K562 (cell line): ENCODE results near the gene NFATC3. TPM values are rescaled to one million over a fixed set of nuclear protein-coding genes. Genes with fewer than 3 reads are reported as not detected.

Experiments used
- BRCA1 ChIP-seq, 2 experiments: fragments of 450-650 bp in 1 of 2; sonication (generic) in 1 of 2; formaldehyde crosslinking in 1 of 2; IDR thresholded peaks; 2 replicates each; pipeline versions ENCODE4 v1.5.0 to v1.6.1; 2017 to 2020; ENCODE audit warnings: mild to moderate bottlenecking in 1 of 2, missing genetic modification reagents in 1 of 2
- DPF2 ChIP-seq: fragments of 450-650 bp; IDR thresholded peaks from 2 replicates; pipeline ENCODE4 v1.6.1; 2016
- GATA2 ChIP-seq: sonication (generic); formaldehyde crosslinking; IDR thresholded peaks from 2 replicates; pipeline ENCODE4 v1.4.0; 2020; ENCODE audit warnings: mild to moderate bottlenecking, missing genetic modification reagents
- GATAD2B ChIP-seq: fragments of 450-650 bp; IDR thresholded peaks from 2 replicates; pipeline ENCODE4 v1.6.1; 2017; ENCODE audit warnings: mild to moderate bottlenecking, borderline replicate concordance
- HMG20B ChIP-seq: fragments of 250-450 bp; sonication (Bioruptor Pico); IDR thresholded peaks from 2 replicates; pipeline ENCODE4 v1.5.0; 2021; ENCODE audit warnings: mild to moderate bottlenecking
- LEF1 ChIP-seq: fragments of 450-650 bp; IDR thresholded peaks from 2 replicates; pipeline ENCODE4 v1.6.1; 2016; ENCODE audit warnings: mild to moderate bottlenecking
- MAFF ChIP-seq: IDR thresholded peaks from 2 replicates; pipeline ENCODE4 v1.6.1; 2012; ENCODE audit warnings: low read length, improper control_type of control experiment
- MLLT1 ChIP-seq, 2 experiments: fragments of 450-650 bp; IDR thresholded peaks; 2 replicates each; pipeline ENCODE4 v1.6.1; 2016
- MYNN ChIP-seq, 2 experiments: sonication (generic); formaldehyde crosslinking in 1 of 2; IDR thresholded peaks; 2 replicates each; pipeline versions ENCODE4 v1.5.0 to v1.6.1; 2016 to 2020; ENCODE audit warnings: antibody characterized with exemption in 1 of 2, missing genetic modification reagents in 1 of 2
- NCOA4 ChIP-seq: fragments of 450-650 bp; IDR thresholded peaks from 2 replicates; pipeline ENCODE4 v1.6.1; 2018; ENCODE audit warnings: mild to moderate bottlenecking; ENCODE audit not compliant: partially characterized antibody
- NFE2 ChIP-seq: IDR thresholded peaks from 2 replicates; pipeline ENCODE4 v1.6.1; 2014; ENCODE audit warnings: antibody characterized with exemption, low read depth
- PML ChIP-seq: IDR thresholded peaks from 2 replicates; pipeline ENCODE4 v1.6.1; 2012; ENCODE audit warnings: low read length, inconsistent platforms
- POLR2AphosphoS5 ChIP-seq: IDR thresholded peaks from 2 replicates; pipeline ENCODE4 v1.6.1; 2011; ENCODE audit warnings: mild to moderate bottlenecking, low read depth, low read length, moderate library complexity; ENCODE audit not compliant: control insufficient read depth, insufficient read depth
- SLC30A9 ChIP-seq: fragments of 250-450 bp; sonication (Bioruptor Pico); IDR thresholded peaks from 2 replicates; pipeline ENCODE4 v1.8.0; 2022; ENCODE audit warnings: mild to moderate bottlenecking, moderate library complexity
- SMARCA5 ChIP-seq: fragments of 450-650 bp; IDR thresholded peaks from 2 replicates; pipeline ENCODE4 v1.6.1; 2016
- SREBF1 ChIP-seq: fragments of 150-350 bp; IDR thresholded peaks from 2 replicates; pipeline ENCODE4 v1.6.1; 2014; ENCODE audit warnings: antibody characterized with exemption, low read depth, low read length, borderline replicate concordance
- TCF3 ChIP-seq: sonication (generic); formaldehyde crosslinking; IDR thresholded peaks from 2 replicates; pipeline ENCODE4 v1.4.0; 2020; ENCODE audit warnings: mild to moderate bottlenecking, missing genetic modification reagents
- UBTF ChIP-seq, 2 experiments: IDR thresholded peaks; 2 replicates each; pipeline ENCODE4 v1.6.1; 2012; ENCODE audit warnings: improper control_type of control experiment in 2 of 2, low read depth in 2 of 2, low read length in 2 of 2, borderline replicate concordance in 1 of 2
- ZC3H8 ChIP-seq: fragments of 450-650 bp; IDR thresholded peaks from 2 replicates; pipeline ENCODE4 v1.6.1; 2017
- ZEB2 ChIP-seq: fragments of 450-650 bp; IDR thresholded peaks from 2 replicates; pipeline ENCODE4 v1.6.1; 2016
- ZFP30 ChIP-seq: fragments of 250-450 bp; sonication (Bioruptor Pico); IDR thresholded peaks from 2 replicates; pipeline ENCODE4 v1.8.0; 2022; ENCODE audit warnings: moderate library complexity, mild to moderate bottlenecking, inconsistent platforms, borderline replicate concordance
- ZFP36 ChIP-seq: fragments of 150-350 bp; IDR thresholded peaks from 2 replicates; pipeline ENCODE4 v1.6.1; 2018; ENCODE audit warnings: low read length, low read depth; ENCODE audit not compliant: partially characterized antibody
- polyA plus RNA-seq, 8 experiments: library from polyadenylated mRNA; depleted of rRNA in 4 of 8; stranded (reverse) in 5 of 8; unstranded in 3 of 8; fragments of >200 nt; fragmentation: Nextera tagmentation in 2 of 8; fragmentation: Illumina TruSeq in 1 of 8; extraction: Ambion mirVana in 2 of 8; extraction: Trizol in 1 of 8; gene quantifications; 2 replicates each; pipeline versions ENCODE4 v1.2.1 to v1.2.3, GENCODE V29; 2011 to 2014; ENCODE audit warnings: inconsistent platforms in 1 of 8, missing spikeins in 1 of 8
- total RNA-seq, 7 experiments: library from RNA; depleted of rRNA in 6 of 7; stranded (reverse); fragments of >200 nt in 6 of 7; fragmentation: Illumina TruSeq in 2 of 7; extraction: Trizol in 2 of 7; gene quantifications; 2 replicates each; pipeline versions ENCODE4 v1.2.1 to v1.2.3, GENCODE V29; 2011 to 2021; ENCODE audit warnings: low replicate concordance in 1 of 7
- TF ChIP-seq, protein P1 (sequence below), 2 experiments: fragments of 250-450 bp in 1 of 2; fragments of 450-650 bp in 1 of 2; sonication (Bioruptor Pico) in 1 of 2; IDR thresholded peaks; 2 replicates each; pipeline versions ENCODE4 v1.6.1 to v1.8.0; 2016 to 2021; ENCODE audit warnings: mild to moderate bottlenecking in 2 of 2, moderate library complexity in 2 of 2, missing compliant biosample characterization in 1 of 2, missing genetic modification characterization in 1 of 2
- TF ChIP-seq, protein P2 (sequence below): fragments of 450-650 bp; IDR thresholded peaks from 2 replicates; pipeline ENCODE4 v1.6.1; 2016; ENCODE audit warnings: antibody characterized with exemption

Gene NFATC3
- total and polyA plus RNA-seq, 9 of the 15 experiments (the other 6 are each of a cell fraction or from before 2014, with no cell fraction given): 15.7 to 98.4 (median 59.4) TPM

GRCh38 chr16:68086860-68087268 lies 1.7 kb downstream of the NFATC3 start (continued):
- TF ChIP-seq UBTF (IDR thresholded peaks at IDR 0.05; ENCODE audit: borderline replicate concordance in 1 of 2, low read depth in 2 of 2, low read length in 2 of 2) (0 out of 4 replicates have a peak, but pooled peaks of 1 of the 2 experiments have one; percentile 48), SMARCA5 (no peak), ZEB2 (0 out of 2 replicates have a peak, but pooled peaks have one; percentile 16), DPF2 (peak; percentile 45), NFE2 (peak; percentile 28), NCOA4 (no peak), TCF3 (CRISPR knock-in tag) (no peak), POLR2AphosphoS5 (no peak), ZFP36 (no peak), GATA2 (CRISPR knock-in tag) (no peak), MLLT1 (IDR thresholded peaks at IDR 0.05) (peak; percentile 75 to 86; a peak in 3 of 4 replicates), MYNN (IDR thresholded peaks at IDR 0.05) (no peak), MYNN (CRISPR knock-in tag; IDR thresholded peaks at IDR 0.05) (no peak), PML (no peak), ZC3H8 (no peak), SREBF1 (no peak), ZFP30 (CRISPR knock-in tag) (no peak), LEF1 (no peak), SLC30A9 (CRISPR knock-in tag) (no peak), HMG20B (CRISPR knock-in tag) (no peak), MAFF (peak; percentile 94), BRCA1 (IDR thresholded peaks at IDR 0.05) (no peak), BRCA1 (CRISPR knock-in tag; IDR thresholded peaks at IDR 0.05) (no peak), GATAD2B (no peak; the same call in 1 of the 2 replicates)
- TF ChIP-seq, protein P1, sequence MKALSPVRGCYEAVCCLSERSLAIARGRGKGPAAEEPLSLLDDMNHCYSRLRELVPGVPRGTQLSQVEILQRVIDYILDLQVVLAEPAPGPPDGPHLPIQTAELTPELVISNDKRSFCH (CRISPR knock-in tag; IDR thresholded peaks at IDR 0.05): no peak
- TF ChIP-seq, protein P1 (tag; IDR thresholded peaks at IDR 0.05): no peak
- TF ChIP-seq, protein P2, sequence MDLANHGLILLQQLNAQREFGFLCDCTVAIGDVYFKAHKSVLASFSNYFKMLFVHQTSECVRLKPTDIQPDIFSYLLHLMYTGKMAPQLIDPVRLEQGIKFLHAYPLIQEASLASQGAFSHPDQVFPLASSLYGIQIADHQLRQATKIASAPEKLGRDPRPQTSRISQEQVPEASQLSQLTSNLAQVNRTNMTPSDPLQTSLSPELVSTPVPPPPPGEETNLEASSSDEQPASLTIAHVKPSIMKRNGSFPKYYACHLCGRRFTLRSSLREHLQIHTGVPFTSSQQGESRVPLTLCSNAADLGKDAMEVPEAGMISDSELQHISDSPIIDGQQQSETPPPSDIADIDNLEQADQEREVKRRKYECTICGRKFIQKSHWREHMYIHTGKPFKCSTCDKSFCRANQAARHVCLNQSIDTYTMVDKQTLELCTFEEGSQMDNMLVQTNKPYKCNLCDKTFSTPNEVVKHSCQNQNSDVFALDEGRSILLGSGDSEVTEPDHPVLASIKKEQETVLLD: 0 out of 2 replicates have a peak, but pooled peaks have one; percentile 33
